ENCODE measurements around the gene CLEC2L. TPM values are rescaled to one million over a fixed set of nuclear protein-coding genes. Genes with fewer than 3 reads are reported as not detected.

The CLEC2L gene
- total and polyA plus RNA-seq, 2 experiments from 2014 or later = not detected

DNA sequence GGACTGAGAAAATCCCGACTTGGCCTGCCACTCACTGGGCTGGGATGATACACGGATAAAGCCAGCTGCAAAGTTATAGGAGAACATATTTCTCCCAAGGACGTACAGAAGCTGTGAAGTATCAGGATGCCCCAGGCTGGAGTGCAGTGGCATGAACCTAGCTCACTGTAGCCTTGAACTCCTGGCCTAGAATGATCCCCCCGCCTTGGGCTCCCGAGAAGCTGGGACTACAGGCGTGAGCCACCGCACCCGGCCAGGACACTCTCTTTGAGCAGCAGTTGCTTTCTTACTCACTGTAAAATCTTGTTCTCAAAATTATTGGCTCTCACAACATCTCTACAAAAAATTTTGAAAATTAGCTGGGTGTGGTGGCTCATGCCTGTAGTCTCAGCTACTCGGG is 50.4 kb downstream of the CLEC2L start (continued):
- no peak for TF ChIP-seq REST (IDR thresholded peaks at IDR 0.05; ENCODE audit: unreplicated experiment)

- Histone ChIP-seq H3K27me3 (ENCODE audit: insufficient read depth) (no peaks in the 10 kb centered on the region), H3K4me3 (no peak overlapping the region), H3K79me2 (replicated peaks; ENCODE audit: insufficient read depth) (no peaks in the 10 kb centered on the region), H3F3A (replicated peaks; ENCODE audit: low read depth) (no peaks in the 10 kb centered on the region), H3K4me1 (ENCODE audit: insufficient read depth) (no peaks in the 10 kb centered on the region), H4K20me1 (replicated peaks; ENCODE audit: insufficient read depth) (no peaks in the 10 kb centered on the region), H3K36me3 (ENCODE audit: insufficient read depth) (no peaks in the 10 kb centered on the region), H3K9me2 (ENCODE audit: insufficient read depth) (no peaks in the 10 kb centered on the region), H3K27ac (ENCODE audit: low read depth) (no peak overlapping the region), H3K4me2 (no peak overlapping the region), H2AFZ (no peak overlapping the region)
- no peaks in the 10 kb centered on the region for H3K9me3 Mint-ChIP-seq
- TF ChIP-seq EZH2phosphoT487 (IDR thresholded peaks at IDR 0.05; ENCODE audit: unreplicated experiment) (no peak), ZNF114 (CRISPR knock-in tag; IDR thresholded peaks at IDR 0.05) (no peak), CREB1 (CRISPR knock-in tag; IDR thresholded peaks at IDR 0.05; ENCODE audit: low read depth) (no peak), POLR2AphosphoS5 (IDR thresholded peaks at IDR 0.05; ENCODE audit: low read depth) (no peak), REST (IDR thresholded peaks at IDR 0.05; ENCODE audit: unreplicated experiment) (no peak), EZH2 (IDR thresholded peaks at IDR 0.05; ENCODE audit: low read depth, unreplicated experiment) (no peak)
- TF ChIP-seq, protein P1, sequence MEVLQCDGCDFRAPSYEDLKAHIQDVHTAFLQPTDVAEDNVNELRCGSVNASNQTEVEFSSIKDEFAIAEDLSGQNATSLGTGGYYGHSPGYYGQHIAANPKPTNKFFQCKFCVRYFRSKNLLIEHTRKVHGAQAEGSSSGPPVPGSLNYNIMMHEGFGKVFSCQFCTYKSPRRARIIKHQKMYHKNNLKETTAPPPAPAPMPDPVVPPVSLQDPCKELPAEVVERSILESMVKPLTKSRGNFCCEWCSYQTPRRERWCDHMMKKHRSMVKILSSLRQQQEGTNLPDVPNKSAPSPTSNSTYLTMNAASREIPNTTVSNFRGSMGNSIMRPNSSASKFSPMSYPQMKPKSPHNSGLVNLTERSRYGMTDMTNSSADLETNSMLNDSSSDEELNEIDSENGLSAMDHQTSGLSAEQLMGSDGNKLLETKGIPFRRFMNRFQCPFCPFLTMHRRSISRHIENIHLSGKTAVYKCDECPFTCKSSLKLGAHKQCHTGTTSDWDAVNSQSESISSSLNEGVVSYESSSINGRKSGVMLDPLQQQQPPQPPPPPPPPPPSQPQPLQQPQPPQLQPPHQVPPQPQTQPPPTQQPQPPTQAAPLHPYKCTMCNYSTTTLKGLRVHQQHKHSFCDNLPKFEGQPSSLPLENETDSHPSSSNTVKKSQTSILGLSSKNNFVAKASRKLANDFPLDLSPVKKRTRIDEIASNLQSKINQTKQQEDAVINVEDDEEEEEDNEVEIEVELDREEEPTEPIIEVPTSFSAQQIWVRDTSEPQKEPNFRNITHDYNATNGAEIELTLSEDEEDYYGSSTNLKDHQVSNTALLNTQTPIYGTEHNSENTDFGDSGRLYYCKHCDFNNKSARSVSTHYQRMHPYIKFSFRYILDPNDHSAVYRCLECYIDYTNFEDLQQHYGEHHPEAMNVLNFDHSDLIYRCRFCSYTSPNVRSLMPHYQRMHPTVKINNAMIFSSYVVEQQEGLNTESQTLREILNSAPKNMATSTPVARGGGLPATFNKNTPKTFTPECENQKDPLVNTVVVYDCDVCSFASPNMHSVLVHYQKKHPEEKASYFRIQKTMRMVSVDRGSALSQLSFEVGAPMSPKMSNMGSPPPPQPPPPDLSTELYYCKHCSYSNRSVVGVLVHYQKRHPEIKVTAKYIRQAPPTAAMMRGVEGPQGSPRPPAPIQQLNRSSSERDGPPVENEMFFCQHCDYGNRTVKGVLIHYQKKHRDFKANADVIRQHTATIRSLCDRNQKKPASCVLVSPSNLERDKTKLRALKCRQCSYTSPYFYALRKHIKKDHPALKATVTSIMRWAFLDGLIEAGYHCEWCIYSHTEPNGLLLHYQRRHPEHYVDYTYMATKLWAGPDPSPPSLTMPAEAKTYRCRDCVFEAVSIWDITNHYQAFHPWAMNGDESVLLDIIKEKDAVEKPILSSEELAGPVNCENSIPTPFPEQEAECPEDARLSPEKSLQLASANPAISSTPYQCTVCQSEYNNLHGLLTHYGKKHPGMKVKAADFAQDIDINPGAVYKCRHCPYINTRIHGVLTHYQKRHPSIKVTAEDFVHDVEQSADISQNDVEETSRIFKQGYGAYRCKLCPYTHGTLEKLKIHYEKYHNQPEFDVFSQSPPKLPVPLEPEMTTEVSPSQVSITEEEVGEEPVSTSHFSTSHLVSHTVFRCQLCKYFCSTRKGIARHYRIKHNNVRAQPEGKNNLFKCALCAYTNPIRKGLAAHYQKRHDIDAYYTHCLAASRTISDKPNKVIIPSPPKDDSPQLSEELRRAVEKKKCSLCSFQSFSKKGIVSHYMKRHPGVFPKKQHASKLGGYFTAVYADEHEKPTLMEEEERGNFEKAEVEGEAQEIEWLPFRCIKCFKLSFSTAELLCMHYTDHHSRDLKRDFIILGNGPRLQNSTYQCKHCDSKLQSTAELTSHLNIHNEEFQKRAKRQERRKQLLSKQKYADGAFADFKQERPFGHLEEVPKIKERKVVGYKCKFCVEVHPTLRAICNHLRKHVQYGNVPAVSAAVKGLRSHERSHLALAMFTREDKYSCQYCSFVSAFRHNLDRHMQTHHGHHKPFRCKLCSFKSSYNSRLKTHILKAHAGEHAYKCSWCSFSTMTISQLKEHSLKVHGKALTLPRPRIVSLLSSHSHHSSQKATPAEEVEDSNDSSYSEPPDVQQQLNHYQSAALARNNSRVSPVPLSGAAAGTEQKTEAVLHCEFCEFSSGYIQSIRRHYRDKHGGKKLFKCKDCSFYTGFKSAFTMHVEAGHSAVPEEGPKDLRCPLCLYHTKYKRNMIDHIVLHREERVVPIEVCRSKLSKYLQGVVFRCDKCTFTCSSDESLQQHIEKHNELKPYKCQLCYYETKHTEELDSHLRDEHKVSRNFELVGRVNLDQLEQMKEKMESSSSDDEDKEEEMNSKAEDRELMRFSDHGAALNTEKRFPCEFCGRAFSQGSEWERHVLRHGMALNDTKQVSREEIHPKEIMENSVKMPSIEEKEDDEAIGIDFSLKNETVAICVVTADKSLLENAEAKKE (CRISPR knock-in tag; IDR thresholded peaks at IDR 0.05) = no peak
- H3K36me3 Mint-ChIP-seq (ENCODE audit: low read depth) = no peaks in the 10 kb centered on the region
- no peak overlapping the region for H3K4me3 Mint-ChIP-seq
- no peak overlapping the region for H3K27ac Mint-ChIP-seq
- no peak for DNase-seq (ENCODE audit: low spot score)
- peaks cover 2% of the 10 kb centered on the region for H3K27me3 Mint-ChIP-seq (ENCODE audit: insufficient read depth, low read depth, poor library complexity)
- no peak for ATAC-seq
- peaks cover 4% of the 10 kb centered on the region; the same call in 1 of the 3 replicates for H3K4me1 Mint-ChIP-seq
Observed at GRCh38 chr7:139574618-139575337, 51.3 kb downstream of the CLEC2L start.

Data from GM23338 (cell line).